ENCODE data around the gene PIK3IP1. TPM values are rescaled to one million over a fixed set of nuclear protein-coding genes. Genes with fewer than 3 reads are reported as not detected.

The PIK3IP1 gene
- total and polyA plus RNA-seq, 3 donors from 2014 or later = 42.4 to 89.2 (median 65.9) TPM

DNA sequence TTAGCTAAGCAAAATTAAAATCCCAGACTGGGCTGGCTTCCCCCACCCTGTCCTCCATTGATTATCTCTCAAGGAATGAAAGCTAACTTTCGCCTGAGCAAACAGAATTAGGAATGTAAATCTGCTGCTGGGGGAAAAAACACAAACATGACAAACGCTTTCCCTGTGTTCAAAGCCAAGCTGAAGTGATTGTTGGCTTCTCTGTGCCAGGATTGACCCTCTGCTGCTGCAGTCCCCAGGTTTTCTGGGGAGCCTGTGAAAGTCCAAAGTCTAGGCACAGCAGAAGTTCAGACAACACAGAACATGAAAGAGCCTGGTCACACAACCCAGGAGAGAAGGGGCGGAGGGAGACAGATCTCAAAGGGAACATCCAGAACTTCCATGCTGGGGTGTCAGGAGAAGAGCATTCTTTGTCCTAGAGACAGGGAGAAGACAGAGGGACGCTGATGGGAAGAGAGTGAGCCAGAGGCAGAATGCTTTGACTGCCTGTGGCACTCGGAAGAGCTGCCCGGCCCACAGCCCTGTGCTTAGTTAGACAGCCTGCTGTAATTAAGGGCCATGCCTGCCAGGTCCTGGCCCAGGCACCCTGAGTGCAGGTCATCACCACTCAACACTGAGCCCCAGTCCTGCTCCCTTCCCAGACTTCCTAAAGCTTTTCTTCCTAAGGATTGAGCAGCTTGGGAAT is 47.0 kb upstream of the PIK3IP1 start:
- Histone ChIP-seq H3K4me1 (peaks cover 27% of the 10 kb centered on the region), H3K9me3 (no peaks in the 10 kb centered on the region), H3K27ac (no peak overlapping the region), H3K27me3 (no peaks in the 10 kb centered on the region), H3K4me3 (no peak overlapping the region), H3K36me3 (ENCODE audit: low read depth, missing control alignments) (no peaks in the 10 kb centered on the region)
- 75 to 76% methylated on average over 6 of the region's 6 CpGs for WGBS, 2 donors
- TF ChIP-seq, protein P1, sequence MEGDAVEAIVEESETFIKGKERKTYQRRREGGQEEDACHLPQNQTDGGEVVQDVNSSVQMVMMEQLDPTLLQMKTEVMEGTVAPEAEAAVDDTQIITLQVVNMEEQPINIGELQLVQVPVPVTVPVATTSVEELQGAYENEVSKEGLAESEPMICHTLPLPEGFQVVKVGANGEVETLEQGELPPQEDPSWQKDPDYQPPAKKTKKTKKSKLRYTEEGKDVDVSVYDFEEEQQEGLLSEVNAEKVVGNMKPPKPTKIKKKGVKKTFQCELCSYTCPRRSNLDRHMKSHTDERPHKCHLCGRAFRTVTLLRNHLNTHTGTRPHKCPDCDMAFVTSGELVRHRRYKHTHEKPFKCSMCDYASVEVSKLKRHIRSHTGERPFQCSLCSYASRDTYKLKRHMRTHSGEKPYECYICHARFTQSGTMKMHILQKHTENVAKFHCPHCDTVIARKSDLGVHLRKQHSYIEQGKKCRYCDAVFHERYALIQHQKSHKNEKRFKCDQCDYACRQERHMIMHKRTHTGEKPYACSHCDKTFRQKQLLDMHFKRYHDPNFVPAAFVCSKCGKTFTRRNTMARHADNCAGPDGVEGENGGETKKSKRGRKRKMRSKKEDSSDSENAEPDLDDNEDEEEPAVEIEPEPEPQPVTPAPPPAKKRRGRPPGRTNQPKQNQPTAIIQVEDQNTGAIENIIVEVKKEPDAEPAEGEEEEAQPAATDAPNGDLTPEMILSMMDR (IDR thresholded peaks at IDR 0.05) = no peak
- no peak for DNase-seq
- intact Hi-C loops (cut with DNase I; ENCODE audit: low total_unique reads) = no loop called here

DNA sequence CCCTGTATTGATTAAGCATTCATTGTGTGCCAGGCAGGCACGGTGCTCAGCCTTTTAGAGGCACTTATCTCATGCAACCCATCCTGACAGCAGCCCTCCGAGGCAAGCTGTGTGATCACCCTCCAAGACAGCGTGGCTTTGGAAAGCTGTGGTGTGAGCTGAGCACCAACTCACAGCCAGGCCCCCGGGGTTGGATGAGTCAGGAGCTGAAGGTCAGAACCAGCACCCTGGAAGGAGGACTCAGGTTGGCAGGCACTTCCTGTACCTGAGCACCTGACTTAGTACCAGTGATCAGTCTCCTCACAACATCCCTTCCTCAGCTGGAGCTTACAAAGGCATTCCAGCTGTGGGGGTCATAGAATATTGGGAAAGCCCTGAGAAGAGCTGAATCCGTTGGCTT is 44.9 kb upstream of the PIK3IP1 start:
- Histone ChIP-seq H3K4me3 (no peak overlapping the region), H3K36me3 (ENCODE audit: low read depth, missing control alignments) (no peaks in the 10 kb centered on the region), H3K9me3 (no peaks in the 10 kb centered on the region), H3K4me1 (peaks cover 12% of the 10 kb centered on the region), H3K27me3 (no peaks in the 10 kb centered on the region), H3K27ac (no peak overlapping the region)
- intact Hi-C loops (cut with DNase I; ENCODE audit: low total_unique reads) = no loop called here
- DNase-seq = no peak
- TF ChIP-seq, protein P1 (IDR thresholded peaks at IDR 0.05) = no peak
- TF ChIP-seq POLR2A (IDR thresholded peaks at IDR 0.05) = no peak
- WGBS, 2 donors = 97 to 98% methylated on average over 4 to 5 of the region's 5 CpGs

DNA sequence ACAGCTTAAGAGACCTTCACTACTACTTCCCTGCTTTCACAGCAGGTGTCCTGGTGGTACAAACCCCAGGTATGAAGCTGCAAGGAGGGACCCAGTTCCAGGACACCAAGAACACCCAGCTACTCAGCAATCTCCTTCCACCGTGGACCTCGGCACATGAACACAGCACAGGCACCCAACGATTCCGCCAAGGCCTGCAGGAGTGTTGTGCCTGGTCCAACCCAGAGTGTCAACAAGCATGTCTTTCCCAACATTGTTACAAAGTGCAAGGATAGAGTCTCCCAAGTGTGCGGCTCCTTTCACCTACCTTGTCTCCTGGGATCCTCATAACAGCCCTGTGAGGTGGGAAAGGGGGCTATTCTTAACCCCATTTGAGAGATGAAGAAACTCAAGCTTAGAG is 42.0 kb upstream of the PIK3IP1 start:
- intact Hi-C loops (cut with DNase I; ENCODE audit: low total_unique reads) = no loop called here
- no peak for TF ChIP-seq POLR2A (IDR thresholded peaks at IDR 0.05)
- TF ChIP-seq, protein P1 (IDR thresholded peaks at IDR 0.05) = no peak
- no peaks in the 10 kb centered on the region for H3K36me3 ChIP-seq (ENCODE audit: low read depth, missing control alignments)
- no peak overlapping the region for H3K4me3 ChIP-seq
- 66% methylated on average over 5 of the region's 5 CpGs; no CpG with 5 or more reads in 1 of the 2 donors for WGBS, 2 donors
- peak overlapping the region in 1 of 2 donors; percentile 12 for H3K27ac ChIP-seq
- no peak for DNase-seq
- peaks cover 8% of the 10 kb centered on the region for H3K4me1 ChIP-seq
- H3K27me3 ChIP-seq = no peaks in the 10 kb centered on the region
- H3K9me3 ChIP-seq = no peaks in the 10 kb centered on the region

DNA sequence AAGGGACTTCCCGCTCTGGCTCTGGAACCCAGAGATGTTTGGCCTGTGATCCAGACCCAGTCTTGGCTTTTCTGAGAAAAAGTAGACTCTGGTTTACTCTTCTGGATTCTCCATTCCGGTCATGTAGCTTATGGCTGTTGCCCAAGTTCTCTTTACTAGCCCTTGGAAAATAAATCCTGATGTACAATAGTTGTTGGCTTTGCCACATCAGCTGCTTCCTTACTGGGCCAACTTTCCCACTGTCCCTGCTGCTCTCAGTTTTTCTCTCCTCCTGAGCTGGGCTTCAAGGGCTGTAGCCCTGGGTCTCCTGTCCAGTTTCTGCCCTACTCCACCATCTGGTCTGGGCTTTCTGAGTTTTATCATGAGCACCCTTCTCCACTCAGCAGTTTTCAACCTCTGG is 41.4 kb upstream of the PIK3IP1 start:
- Histone ChIP-seq H3K9me3 (no peaks in the 10 kb centered on the region), H3K4me1 (peaks cover 8% of the 10 kb centered on the region), H3K4me3 (no peak overlapping the region), H3K27me3 (no peaks in the 10 kb centered on the region), H3K27ac (peak overlapping the region in 1 of 2 donors; percentile 12), H3K36me3 (ENCODE audit: low read depth, missing control alignments) (no peaks in the 10 kb centered on the region)
- intact Hi-C loops (cut with DNase I; ENCODE audit: low total_unique reads) = no loop called here
- TF ChIP-seq POLR2A (IDR thresholded peaks at IDR 0.05) = no peak
- TF ChIP-seq, protein P1 (IDR thresholded peaks at IDR 0.05) = no peak
- no peak for DNase-seq
- 54 to 74% methylated on average over 2 of the region's 2 CpGs for WGBS, 2 donors

DNA sequence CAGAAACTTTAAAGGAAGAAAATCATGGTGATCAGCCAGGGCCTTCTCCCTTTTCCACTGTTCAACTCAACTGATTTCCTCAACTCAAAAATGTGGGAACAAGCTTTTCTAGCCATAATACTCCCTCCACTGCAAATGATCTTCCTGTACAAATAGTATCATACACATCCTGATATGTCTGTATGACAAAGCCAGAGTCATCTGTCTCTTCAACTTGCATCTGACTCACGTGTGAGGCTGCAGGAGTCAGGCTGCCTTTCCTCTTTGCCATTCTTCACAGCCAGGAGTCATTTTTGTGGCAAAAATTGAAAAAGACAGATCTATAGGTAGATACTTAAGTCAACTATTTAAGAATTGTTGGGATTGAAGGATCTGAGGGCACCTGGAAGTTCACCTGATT is 40.6 kb upstream of the PIK3IP1 start:
- no peaks in the 10 kb centered on the region for H3K36me3 ChIP-seq (ENCODE audit: low read depth, missing control alignments)
- intact Hi-C loops (cut with DNase I; ENCODE audit: low total_unique reads) = no loop called here

More for the DNA sequence above, 40.6 kb upstream of the PIK3IP1 start:
- H3K27ac ChIP-seq = no peak overlapping the region
- H3K9me3 ChIP-seq = no peaks in the 10 kb centered on the region
- no peak overlapping the region for H3K4me3 ChIP-seq
- peaks cover 8% of the 10 kb centered on the region for H3K4me1 ChIP-seq
- no peak for TF ChIP-seq POLR2A (IDR thresholded peaks at IDR 0.05)
- TF ChIP-seq, protein P1 (IDR thresholded peaks at IDR 0.05) = no peak
- 66 to 90% methylated on average over 1 of the region's 1 CpG for WGBS, 2 donors
- no peaks in the 10 kb centered on the region for H3K27me3 ChIP-seq
- DNase-seq = no peak
